Kidney (tissue), 14 donors: Measurements from ENCODE around the gene UPF1. TPM values are rescaled to one million over a fixed set of nuclear protein-coding genes. Genes with fewer than 3 reads are reported as not detected.

ENCODE experiments used
- DNase-seq, 5 donors: peaks; one replicate each; pipeline ENCODE4 v3.0.0-alpha.2; 2013 to 2020
- FAIRE-seq: peaks from 2 replicates; lab custom pipeline; 2012; peaks lifted over from hg19 to GRCh38; lab: Jason Lieb, UNC
- H3K27ac ChIP-seq, 2 donors: one replicate each; pipeline ENCODE4 v1.7.0; 2013; ENCODE audit warnings: low read depth in 2 of 2, low read length in 2 of 2, inconsistent platforms in 1 of 2
- H3K27me3 ChIP-seq: one replicate; pipeline ENCODE4 v1.7.1; 2013; ENCODE audit warnings: low read length, inconsistent platforms; ENCODE audit not compliant: control insufficient read depth, insufficient read depth
- H3K36me3 ChIP-seq, 3 donors: one replicate each; pipeline versions ENCODE4 v1.7.0 to v1.7.1; 2013; ENCODE audit warnings: low read length in 3 of 3, control low read depth in 1 of 3, inconsistent platforms in 1 of 3; ENCODE audit not compliant: insufficient read depth in 3 of 3, control insufficient read depth in 2 of 3
- H3K4me1 ChIP-seq, 3 donors: one replicate each; pipeline versions ENCODE4 v1.7.0 to v1.7.1; 2013; ENCODE audit warnings: low read length in 3 of 3, inconsistent platforms in 1 of 3, low read depth in 1 of 3; ENCODE audit not compliant: control insufficient read depth in 2 of 3, insufficient read depth in 2 of 3
- H3K4me3 ChIP-seq, 3 donors: one replicate each; pipeline versions ENCODE4 v1.7.0 to v1.8.1; 2013; ENCODE audit warnings: low read length in 3 of 3, control low read depth in 1 of 3, inconsistent platforms in 1 of 3
- H3K9ac ChIP-seq, 3 donors: one replicate each; pipeline versions ENCODE4 v1.7.0 to v1.7.1; 2013; ENCODE audit warnings: low read length in 3 of 3, control low read depth in 1 of 3, inconsistent platforms in 1 of 3
- H3K9me3 ChIP-seq, 3 donors: one replicate each; pipeline versions ENCODE4 v1.7.0 to v1.7.1; 2013; ENCODE audit warnings: low read length in 3 of 3, control low read depth in 1 of 3, inconsistent platforms in 1 of 3; ENCODE audit not compliant: control insufficient read depth in 2 of 3, insufficient read depth in 1 of 3
- intact Hi-C: fragments of 100-400 bp; cut with DNase I; formaldehyde crosslinking; loops from one replicate; pipeline ENCODE4 v1.11.1; 2022
- polyA plus RNA-seq: library from polyadenylated mRNA; stranded (reverse); fragments of 350-450 nt; fragmentation: Illumina TruSeq; extraction: RNeasy Lipid Tissue Mini Kit (QIAGEN cat#74804); gene quantifications from one replicate; pipeline ENCODE4 v1.2.3, GENCODE V29; 2014; ENCODE audit warnings: low read depth, low replicate concordance; ENCODE audit not compliant: insufficient read depth
- total RNA-seq: library from RNA; stranded (reverse); fragmentation: NEBNext Ultra II Directional; extraction: Animal tissue kit (Norgen Biotek cat#: 25700); gene quantifications from one replicate; pipeline ENCODE4 v1.2.1, GENCODE V29; 2021
- TF ChIP-seq, protein P1 (sequence below): IDR thresholded peaks from 3 replicates; pipeline ENCODE4 v1.5.1; 2012; ENCODE audit warnings: mild to moderate bottlenecking, moderate library complexity, borderline replicate concordance; ENCODE audit not compliant: insufficient read depth; ENCODE audit errors: extremely low read depth
- donor health status: control.
- donor health status: control.
- donor health status: control.
- donor health status: control.
- donor health status: control.
- donor health status: DM: yes; HTN: yes; CAD: no.
- donor health status: Normal renal cell carcinoma (clear cell type).

Gene UPF1
- total and polyA plus RNA-seq, 2 donors from 2014 or later, result 34.2 to 70.1 TPM

DNA sequence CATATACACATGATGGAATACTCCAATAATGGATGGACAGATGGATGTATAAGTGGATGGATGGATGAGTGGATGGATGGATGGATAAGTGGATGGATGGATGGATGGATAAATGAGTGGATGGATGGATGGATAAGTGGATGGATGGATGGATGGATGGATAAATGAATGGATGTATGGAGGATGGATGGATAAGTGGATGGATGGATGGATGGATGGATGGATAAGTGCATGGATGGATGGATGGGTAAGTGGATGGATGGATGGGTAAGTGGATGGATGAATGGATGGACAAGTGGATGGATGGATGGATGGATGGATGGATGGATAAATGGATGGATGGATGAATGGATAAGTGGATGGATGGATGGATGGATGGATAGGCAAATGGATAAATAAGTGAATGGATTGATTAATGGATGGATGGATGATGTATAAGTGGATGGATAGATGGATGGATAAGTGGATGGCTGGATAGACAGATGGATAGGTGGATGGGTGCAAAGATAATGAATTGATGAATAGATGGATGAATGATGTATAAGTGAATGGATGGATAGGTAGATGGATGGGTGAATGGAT is 32.3 kb upstream of the UPF1 start:
- FAIRE-seq, result no peak
- intact Hi-C loops, result no loop called here
- Histone ChIP-seq H3K9me3 (no peaks in the 10 kb centered on the region), H3K27me3 (peaks cover 3% of the 10 kb centered on the region), H3K36me3 (no peaks in the 10 kb centered on the region), H3K4me1 (no peaks in the 10 kb centered on the region), H3K4me3 (no peak overlapping the region), H3K27ac (no peak overlapping the region), H3K9ac (no peak overlapping the region)
- TF ChIP-seq, protein P1, sequence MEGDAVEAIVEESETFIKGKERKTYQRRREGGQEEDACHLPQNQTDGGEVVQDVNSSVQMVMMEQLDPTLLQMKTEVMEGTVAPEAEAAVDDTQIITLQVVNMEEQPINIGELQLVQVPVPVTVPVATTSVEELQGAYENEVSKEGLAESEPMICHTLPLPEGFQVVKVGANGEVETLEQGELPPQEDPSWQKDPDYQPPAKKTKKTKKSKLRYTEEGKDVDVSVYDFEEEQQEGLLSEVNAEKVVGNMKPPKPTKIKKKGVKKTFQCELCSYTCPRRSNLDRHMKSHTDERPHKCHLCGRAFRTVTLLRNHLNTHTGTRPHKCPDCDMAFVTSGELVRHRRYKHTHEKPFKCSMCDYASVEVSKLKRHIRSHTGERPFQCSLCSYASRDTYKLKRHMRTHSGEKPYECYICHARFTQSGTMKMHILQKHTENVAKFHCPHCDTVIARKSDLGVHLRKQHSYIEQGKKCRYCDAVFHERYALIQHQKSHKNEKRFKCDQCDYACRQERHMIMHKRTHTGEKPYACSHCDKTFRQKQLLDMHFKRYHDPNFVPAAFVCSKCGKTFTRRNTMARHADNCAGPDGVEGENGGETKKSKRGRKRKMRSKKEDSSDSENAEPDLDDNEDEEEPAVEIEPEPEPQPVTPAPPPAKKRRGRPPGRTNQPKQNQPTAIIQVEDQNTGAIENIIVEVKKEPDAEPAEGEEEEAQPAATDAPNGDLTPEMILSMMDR, result no peak
- no peak for DNase-seq

DNA sequence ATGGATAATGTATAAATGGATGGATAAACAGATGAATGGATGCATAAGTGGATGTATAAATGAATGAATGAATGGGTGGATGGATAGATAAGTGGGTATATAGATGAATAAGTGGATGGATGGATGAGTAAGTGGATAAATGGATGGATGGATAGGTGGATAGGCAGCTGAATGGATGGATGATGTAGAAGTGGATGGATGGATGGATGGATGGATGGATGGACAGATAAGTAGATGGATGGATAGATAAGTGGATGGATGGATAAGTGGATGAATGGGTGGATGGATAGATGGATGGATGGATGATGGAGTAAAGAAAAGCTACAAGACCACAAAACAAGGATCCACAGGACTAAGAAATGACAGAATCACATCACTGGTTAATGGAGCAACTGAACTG is 31.7 kb upstream of the UPF1 start:
- Histone ChIP-seq H3K36me3 (no peaks in the 10 kb centered on the region), H3K27me3 (peaks cover 3% of the 10 kb centered on the region), H3K9me3 (no peaks in the 10 kb centered on the region), H3K4me1 (no peaks in the 10 kb centered on the region), H3K9ac (no peak overlapping the region), H3K4me3 (no peak overlapping the region), H3K27ac (no peak overlapping the region)
- intact Hi-C loops, result no loop called here
- TF ChIP-seq, protein P1, result no peak
- DNase-seq (no peak), FAIRE-seq (no peak)

DNA sequence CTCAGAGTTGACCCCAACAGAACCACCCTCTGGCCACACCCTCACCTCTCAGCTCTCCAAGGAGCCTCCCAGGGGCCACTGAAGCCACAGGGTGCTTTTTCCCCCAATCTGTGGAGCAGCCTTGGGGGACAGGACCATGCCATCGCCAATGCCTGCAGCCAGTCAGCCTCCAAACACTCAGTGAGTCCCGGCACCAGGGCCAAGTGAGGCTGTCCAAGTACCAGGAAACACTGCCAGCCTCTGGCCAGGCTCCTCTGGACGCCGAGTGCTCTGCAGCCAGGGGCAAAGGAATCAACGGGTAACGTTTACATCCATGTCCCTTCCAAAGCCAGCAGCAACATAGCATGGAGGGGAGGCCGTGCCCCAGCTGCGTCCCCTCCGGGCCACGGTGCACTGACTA is 31.1 kb upstream of the UPF1 start:
- H3K4me1 ChIP-seq, result no peaks in the 10 kb centered on the region
- H3K27ac ChIP-seq, result no peak overlapping the region
- DNase-seq (no peak), FAIRE-seq (no peak)
- TF ChIP-seq, protein P1, result no peak
- H3K4me3 ChIP-seq, result no peak overlapping the region
- H3K9ac ChIP-seq, result no peak overlapping the region
- no peaks in the 10 kb centered on the region for H3K9me3 ChIP-seq
- intact Hi-C loops, result no loop called here
- peaks cover 3% of the 10 kb centered on the region for H3K27me3 ChIP-seq
- no peaks in the 10 kb centered on the region for H3K36me3 ChIP-seq

DNA sequence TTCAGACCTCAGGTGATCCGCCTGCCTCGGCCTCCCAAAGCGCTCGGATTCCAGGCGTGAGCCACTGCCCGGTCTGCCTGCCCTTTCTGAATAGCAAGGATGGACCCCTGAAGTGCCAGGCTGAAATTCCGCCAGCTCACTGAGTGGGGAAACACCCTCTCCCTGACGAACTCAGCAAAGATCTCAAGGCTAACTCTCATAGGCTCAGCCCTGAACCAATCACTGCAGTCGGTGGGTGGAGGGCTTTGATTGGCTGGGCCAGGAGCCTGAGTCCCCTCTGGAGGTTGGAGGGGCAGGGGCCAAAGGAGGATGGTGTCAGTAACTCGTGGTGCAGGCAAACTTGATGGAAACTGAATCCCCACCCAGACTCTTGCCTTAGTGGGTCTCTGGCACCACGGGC is 29.4 kb upstream of the UPF1 start:
- no peak overlapping the region for H3K9ac ChIP-seq
- intact Hi-C loops, result no loop called here
- no peaks in the 10 kb centered on the region for H3K4me1 ChIP-seq
- H3K27me3 ChIP-seq, result peaks cover 3% of the 10 kb centered on the region
- H3K36me3 ChIP-seq, result no peaks in the 10 kb centered on the region
- no peaks in the 10 kb centered on the region for H3K9me3 ChIP-seq
- FAIRE-seq, result no peak
- no peak for DNase-seq
- H3K27ac ChIP-seq, result no peak overlapping the region
- no peak overlapping the region for H3K4me3 ChIP-seq
- TF ChIP-seq, protein P1, result no peak
